Progenitor cell of endocrine pancreas (in vitro differentiated cells): Measurements from ENCODE around the gene ZNF791. TPM values are rescaled to one million over a fixed set of nuclear protein-coding genes. Genes with fewer than 3 reads are reported as not detected.

Source experiments
- DNase-seq: peaks from one replicate; pipeline ENCODE4 v3.0.0; 2021; ENCODE audit warnings: low spot score; ENCODE audit not compliant: unreplicated experiment
- H3K27ac Mint-ChIP-seq: 2 replicates; pipeline ENCODE4 v1.8.0; 2021; ENCODE audit warnings: mild to moderate bottlenecking, moderate library complexity, mixed read lengths
- H3K27me3 Mint-ChIP-seq: 2 replicates; pipeline ENCODE4 v1.8.0; 2021; ENCODE audit warnings: mixed read lengths
- H3K36me3 Mint-ChIP-seq: 2 replicates; pipeline ENCODE4 v1.8.0; 2022; ENCODE audit warnings: mixed read lengths; ENCODE audit not compliant: insufficient read depth
- H3K4me1 Mint-ChIP-seq: 2 replicates; pipeline ENCODE4 v1.8.0; 2021; ENCODE audit warnings: low read depth, mixed read lengths
- H3K4me3 Mint-ChIP-seq: 2 replicates; pipeline ENCODE4 v1.8.0; 2021; ENCODE audit warnings: low read depth, mild to moderate bottlenecking, moderate library complexity, mixed read lengths
- H3K9me3 Mint-ChIP-seq: 2 replicates; pipeline ENCODE4 v1.8.0; 2021; ENCODE audit warnings: low read depth, mixed read lengths
- total RNA-seq: library from RNA; stranded (reverse); gene quantifications from 2 replicates; pipeline ENCODE4 v1.2.1, GENCODE V29; 2021
- TF ChIP-seq, protein P1 (sequence below): fragments of 200-600 bp; sonication (generic); IDR thresholded peaks from one replicate; pipeline ENCODE4 v1.5.0; 2021; ENCODE audit warnings: antibody characterized with exemption, mild to moderate bottlenecking; ENCODE audit not compliant: unreplicated experiment

Gene ZNF791
- total RNA-seq, 1 donor from 2014 or later = 24.3 TPM

DNA sequence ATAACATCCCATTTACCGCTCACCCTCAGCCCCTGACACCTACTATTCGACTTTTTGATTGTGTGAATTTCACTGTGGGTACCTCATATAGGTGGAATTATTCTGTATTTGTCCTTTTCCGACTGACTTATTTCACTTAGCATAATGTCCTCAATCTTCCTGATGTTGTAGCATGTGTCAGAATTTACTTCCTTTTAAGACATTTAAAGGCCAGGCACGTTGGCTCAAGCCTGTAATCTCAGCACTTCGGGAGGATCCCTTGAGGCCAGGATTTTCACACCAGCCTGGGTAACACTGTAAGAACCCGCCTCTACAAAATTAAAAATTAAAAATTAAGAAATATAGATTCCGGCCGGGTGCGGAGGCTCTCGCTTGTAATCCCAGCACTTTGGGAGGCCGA lies 13.1 kb upstream of the ZNF791 start:
- H3K27me3 Mint-ChIP-seq = no peaks in the 10 kb centered on the region
- no peak for DNase-seq
- H3K9me3 Mint-ChIP-seq = no peaks in the 10 kb centered on the region
- H3K36me3 Mint-ChIP-seq = peaks cover 12% of the 10 kb centered on the region
- TF ChIP-seq, protein P1, sequence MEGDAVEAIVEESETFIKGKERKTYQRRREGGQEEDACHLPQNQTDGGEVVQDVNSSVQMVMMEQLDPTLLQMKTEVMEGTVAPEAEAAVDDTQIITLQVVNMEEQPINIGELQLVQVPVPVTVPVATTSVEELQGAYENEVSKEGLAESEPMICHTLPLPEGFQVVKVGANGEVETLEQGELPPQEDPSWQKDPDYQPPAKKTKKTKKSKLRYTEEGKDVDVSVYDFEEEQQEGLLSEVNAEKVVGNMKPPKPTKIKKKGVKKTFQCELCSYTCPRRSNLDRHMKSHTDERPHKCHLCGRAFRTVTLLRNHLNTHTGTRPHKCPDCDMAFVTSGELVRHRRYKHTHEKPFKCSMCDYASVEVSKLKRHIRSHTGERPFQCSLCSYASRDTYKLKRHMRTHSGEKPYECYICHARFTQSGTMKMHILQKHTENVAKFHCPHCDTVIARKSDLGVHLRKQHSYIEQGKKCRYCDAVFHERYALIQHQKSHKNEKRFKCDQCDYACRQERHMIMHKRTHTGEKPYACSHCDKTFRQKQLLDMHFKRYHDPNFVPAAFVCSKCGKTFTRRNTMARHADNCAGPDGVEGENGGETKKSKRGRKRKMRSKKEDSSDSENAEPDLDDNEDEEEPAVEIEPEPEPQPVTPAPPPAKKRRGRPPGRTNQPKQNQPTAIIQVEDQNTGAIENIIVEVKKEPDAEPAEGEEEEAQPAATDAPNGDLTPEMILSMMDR = no peak
- no peak overlapping the region for H3K4me3 Mint-ChIP-seq
- H3K27ac Mint-ChIP-seq = no peak overlapping the region
- no peaks in the 10 kb centered on the region for H3K4me1 Mint-ChIP-seq

DNA sequence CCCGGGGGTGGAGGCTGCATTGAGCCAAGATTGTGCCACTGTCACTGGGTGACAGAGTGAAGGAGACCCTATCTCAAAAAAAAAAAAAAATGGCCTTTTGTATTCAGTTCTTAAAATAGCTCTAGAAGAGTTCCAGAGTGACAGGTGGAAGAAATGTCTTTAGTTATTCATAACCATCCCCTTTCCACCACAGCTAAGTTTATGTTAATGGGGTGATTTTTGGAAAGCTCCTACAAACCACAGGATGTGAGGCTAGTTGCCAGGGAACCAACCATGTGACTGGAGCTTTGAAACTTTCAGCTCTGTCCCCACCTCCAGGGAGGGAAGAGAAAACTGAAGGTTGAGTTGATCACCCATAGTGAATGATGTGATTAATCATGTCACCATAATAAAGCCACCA lies 7.0 kb upstream of the ZNF791 start:
- Mint-ChIP-seq H3K27me3 (no peaks in the 10 kb centered on the region), H3K4me1 (no peaks in the 10 kb centered on the region), H3K4me3 (no peak overlapping the region), H3K9me3 (no peaks in the 10 kb centered on the region), H3K27ac (no peak overlapping the region), H3K36me3 (peaks cover 4% of the 10 kb centered on the region)
- TF ChIP-seq, protein P1 = no peak
- DNase-seq = no peak

DNA sequence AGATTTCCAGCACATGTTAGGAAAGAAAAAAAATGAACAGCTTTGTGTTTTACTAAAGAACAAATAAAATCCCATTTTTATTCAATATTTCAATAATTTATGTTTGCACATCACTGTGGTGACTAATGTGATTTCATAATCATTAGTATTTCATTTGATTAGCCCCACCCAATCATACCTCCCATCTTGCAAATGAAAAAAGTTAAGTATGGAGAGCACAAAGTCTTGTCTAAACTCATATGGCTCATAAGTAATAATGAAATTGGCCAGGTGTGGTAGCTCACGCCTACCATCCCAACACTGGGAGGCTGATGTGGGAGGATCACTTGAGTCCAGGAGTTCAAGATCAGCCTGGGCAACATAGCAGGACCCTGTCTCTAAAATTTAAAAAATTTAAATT lies 3.9 kb upstream of the ZNF791 start:
- Mint-ChIP-seq H3K4me3 (no peak overlapping the region), H3K27me3 (no peaks in the 10 kb centered on the region), H3K4me1 (peaks cover 2% of the 10 kb centered on the region), H3K36me3 (peaks cover 2% of the 10 kb centered on the region), H3K27ac (no peak overlapping the region), H3K9me3 (no peaks in the 10 kb centered on the region)
- TF ChIP-seq, protein P1 = no peak
- DNase-seq = no peak

DNA sequence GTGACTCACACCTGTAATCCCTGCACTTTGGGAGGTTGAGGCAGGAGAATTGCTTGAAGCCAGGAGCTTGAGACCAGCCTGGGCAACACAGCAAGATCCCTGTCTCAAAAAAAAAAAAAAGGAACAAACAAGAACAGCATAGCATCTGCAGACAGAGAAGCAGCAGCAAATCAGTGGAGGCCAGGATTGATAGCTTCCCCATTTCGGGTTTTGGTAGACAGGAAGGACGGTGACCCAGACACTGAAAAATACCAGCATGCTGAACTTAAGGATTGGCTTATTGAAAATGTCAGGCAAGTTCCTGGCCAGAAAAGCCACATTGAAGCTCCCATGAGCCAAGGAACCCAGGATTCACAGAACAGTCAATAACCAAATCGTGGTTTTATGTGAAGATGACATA lies 3.1 kb upstream of the ZNF791 start:
- TF ChIP-seq, protein P1 = no peak
- H3K4me3 Mint-ChIP-seq = no peak overlapping the region
- no peak for DNase-seq
- no peak overlapping the region for H3K27ac Mint-ChIP-seq
- H3K36me3 Mint-ChIP-seq = peaks cover 2% of the 10 kb centered on the region
- H3K27me3 Mint-ChIP-seq = no peaks in the 10 kb centered on the region
- H3K4me1 Mint-ChIP-seq = peaks cover 2% of the 10 kb centered on the region
- no peaks in the 10 kb centered on the region for H3K9me3 Mint-ChIP-seq

DNA sequence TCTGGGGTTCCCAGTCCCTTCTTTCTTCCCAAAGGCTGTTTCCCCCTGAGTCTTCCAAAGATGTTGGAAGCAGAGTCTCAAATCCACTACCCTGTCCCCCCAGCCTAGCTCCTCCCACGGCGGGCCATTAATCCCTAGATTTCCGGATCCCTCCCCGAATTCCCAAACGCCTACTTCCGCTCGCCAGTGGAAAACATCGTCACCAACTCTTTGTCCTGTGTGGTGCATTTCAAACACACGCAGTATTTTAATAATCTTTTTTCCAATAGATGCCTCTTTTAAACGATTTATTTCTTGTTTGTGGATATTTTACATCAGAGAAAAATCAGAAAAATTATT lies 610 bp downstream of the ZNF791 start:
- H3K4me3 Mint-ChIP-seq = peak overlapping the region; percentile 99
- peaks cover 15% of the 10 kb centered on the region for H3K36me3 Mint-ChIP-seq
- no peaks in the 10 kb centered on the region for H3K27me3 Mint-ChIP-seq
- TF ChIP-seq, protein P1 = no peak
- peak overlapping the region; percentile 100 for H3K27ac Mint-ChIP-seq
- peak; percentile 29 for DNase-seq
- H3K9me3 Mint-ChIP-seq = no peaks in the 10 kb centered on the region
- peaks cover 3% of the 10 kb centered on the region for H3K4me1 Mint-ChIP-seq
